Vagina (tissue), 2 donors: Measurements from ENCODE around the gene FXYD1.

Experiments used
- CTCF ChIP-seq, 3 experiments: fragments of 450-650 bp in 2 of 3; fragments of 200-600 bp in 1 of 3; sonication (generic) in 1 of 3; IDR thresholded peaks; one replicate each; pipeline ENCODE4 v1.5.1; 2017 to 2019; ENCODE audit warnings: antibody characterized with exemption in 3 of 3, mild to moderate bottlenecking in 2 of 3, moderate library complexity in 2 of 3
- POLR2AphosphoS5 ChIP-seq, 2 donors: sonication (generic); formaldehyde crosslinking; IDR thresholded peaks; one replicate each; pipeline ENCODE4 v1.9.0; 2017; ENCODE audit warnings: antibody characterized with exemption in 2 of 2, mild to moderate bottlenecking in 2 of 2, low read depth in 1 of 2; ENCODE audit not compliant: insufficient read depth in 1 of 2

GRCh38 chr19:35115177-35115951, 23.3 kb upstream of the FXYD1 start, which contains the start of gene FXYD3:
- no peak for TF ChIP-seq CTCF (IDR thresholded peaks at IDR 0.05)
- TF ChIP-seq POLR2AphosphoS5 (IDR thresholded peaks at IDR 0.05; ENCODE audit: insufficient read depth in 1 of 2, low read depth in 1 of 2) = no peak
